ENCODE data around the gene BSN.

BSN gene

GRCh38 chr3:49620728-49621127 lies 66.5 kb downstream of the BSN start:
- H3K9me3 ChIP-seq (ENCODE audit: control insufficient read depth, insufficient read depth, low read length), result no peaks in the 10 kb centered on the region
- H3K36me3 ChIP-seq (ENCODE audit: insufficient read depth, low read length), result no peaks in the 10 kb centered on the region
- peaks cover 11% of the 10 kb centered on the region; the same call in 1 of the 2 replicates for H3K4me1 ChIP-seq (ENCODE audit: insufficient read depth, low read length)
- no peak overlapping the region for H3K9ac ChIP-seq (ENCODE audit: low read depth, low read length)

- no peak overlapping the region for H3K9ac ChIP-seq (ENCODE audit: low read depth, low read length)
- H3K9me3 ChIP-seq (ENCODE audit: control insufficient read depth, insufficient read depth, low read length), result no peaks in the 10 kb centered on the region
- no peaks in the 10 kb centered on the region for H3K36me3 ChIP-seq (ENCODE audit: insufficient read depth, low read length)
- H3K4me1 ChIP-seq (ENCODE audit: insufficient read depth, low read length), result no peaks in the 10 kb centered on the region
Measured at GRCh38 chr3:49623071-49623470, 68.8 kb downstream of the BSN start.

DNA sequence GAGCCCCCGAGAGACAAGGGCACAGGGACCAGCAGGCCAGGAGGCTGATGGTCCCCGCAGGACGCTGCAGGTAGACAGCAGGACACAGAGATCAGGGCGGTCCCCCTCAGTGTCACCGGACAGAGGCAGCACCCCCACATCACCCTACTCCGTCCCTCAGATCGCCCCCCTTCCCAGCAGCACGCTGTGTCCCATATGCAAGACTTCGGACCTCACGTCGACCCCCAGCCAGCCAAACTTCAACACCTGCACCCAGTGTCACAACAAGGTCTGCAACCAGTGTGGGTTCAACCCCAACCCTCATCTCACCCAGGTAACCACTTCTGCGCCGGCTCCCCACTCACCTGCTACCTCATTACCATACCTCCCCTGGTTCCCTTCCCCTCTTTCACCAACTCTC lies 70.8 kb downstream of the BSN start:
- Histone ChIP-seq H3K4me1 (ENCODE audit: insufficient read depth, low read length) (no peaks in the 10 kb centered on the region), H3K9me3 (ENCODE audit: control insufficient read depth, insufficient read depth, low read length) (no peaks in the 10 kb centered on the region), H3K9ac (ENCODE audit: low read depth, low read length) (no peak overlapping the region), H3K36me3 (ENCODE audit: insufficient read depth, low read length) (no peaks in the 10 kb centered on the region)

GRCh38 chr3:49626101-49626581 lies 71.9 kb downstream of the BSN start:
- Histone ChIP-seq H3K9ac (ENCODE audit: low read depth, low read length) (no peak overlapping the region), H3K36me3 (ENCODE audit: insufficient read depth, low read length) (no peaks in the 10 kb centered on the region), H3K9me3 (ENCODE audit: control insufficient read depth, insufficient read depth, low read length) (no peaks in the 10 kb centered on the region), H3K4me1 (ENCODE audit: insufficient read depth, low read length) (no peaks in the 10 kb centered on the region)

DNA sequence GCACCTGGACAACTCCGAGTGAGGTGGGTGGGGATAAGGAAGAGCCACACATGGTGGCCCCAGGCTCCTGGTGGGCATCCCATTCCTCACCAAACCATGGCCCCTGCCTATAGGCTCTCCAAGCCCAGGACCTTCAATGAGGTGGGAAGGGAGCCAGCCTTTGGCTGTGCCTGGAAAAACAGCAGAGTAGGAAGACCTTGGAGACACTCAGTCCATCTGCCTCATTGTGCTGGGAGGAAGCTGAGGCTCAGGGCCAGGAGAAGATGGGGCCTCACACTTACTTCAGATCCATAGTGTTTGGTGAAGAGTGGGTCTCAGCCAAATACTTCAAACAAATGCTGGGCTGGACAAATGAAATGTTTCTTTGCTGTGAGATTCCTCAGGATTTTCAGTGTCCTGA lies 72.5 kb downstream of the BSN start:
- Histone ChIP-seq H3K9ac (ENCODE audit: low read depth, low read length) (no peak overlapping the region), H3K36me3 (ENCODE audit: insufficient read depth, low read length) (no peaks in the 10 kb centered on the region), H3K9me3 (ENCODE audit: control insufficient read depth, insufficient read depth, low read length) (no peaks in the 10 kb centered on the region), H3K4me1 (ENCODE audit: insufficient read depth, low read length) (no peaks in the 10 kb centered on the region)

GRCh38 chr3:49627634-49628033 lies 73.4 kb downstream of the BSN start:
- Histone ChIP-seq H3K4me1 (ENCODE audit: insufficient read depth, low read length) (no peaks in the 10 kb centered on the region), H3K36me3 (ENCODE audit: insufficient read depth, low read length) (no peaks in the 10 kb centered on the region), H3K9ac (ENCODE audit: low read depth, low read length) (no peak overlapping the region), H3K9me3 (ENCODE audit: control insufficient read depth, insufficient read depth, low read length) (no peaks in the 10 kb centered on the region)

DNA sequence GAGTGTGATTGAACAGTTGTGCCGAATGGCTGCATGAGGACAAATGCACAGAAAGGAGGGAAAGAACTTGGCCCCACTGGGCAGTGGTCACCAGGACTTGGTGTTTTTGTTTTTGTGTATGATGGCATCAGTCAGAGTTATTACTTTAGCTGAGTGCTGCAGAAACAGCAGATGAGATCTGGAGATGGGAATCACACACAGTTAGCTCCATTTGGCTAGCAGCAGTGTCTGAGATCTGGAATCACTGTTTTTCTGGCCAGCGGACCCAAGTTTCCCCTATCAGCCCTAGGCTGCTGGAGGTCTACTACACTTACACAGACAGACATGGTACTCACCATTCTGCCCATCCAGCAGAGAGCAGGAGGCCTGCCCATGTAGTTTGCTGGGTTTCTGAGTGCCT lies 74.0 kb downstream of the BSN start:
- Histone ChIP-seq H3K9me3 (ENCODE audit: control insufficient read depth, insufficient read depth, low read length) (no peaks in the 10 kb centered on the region), H3K36me3 (ENCODE audit: insufficient read depth, low read length) (no peaks in the 10 kb centered on the region), H3K9ac (ENCODE audit: low read depth, low read length) (no peak overlapping the region), H3K4me1 (ENCODE audit: insufficient read depth, low read length) (no peaks in the 10 kb centered on the region)

DNA sequence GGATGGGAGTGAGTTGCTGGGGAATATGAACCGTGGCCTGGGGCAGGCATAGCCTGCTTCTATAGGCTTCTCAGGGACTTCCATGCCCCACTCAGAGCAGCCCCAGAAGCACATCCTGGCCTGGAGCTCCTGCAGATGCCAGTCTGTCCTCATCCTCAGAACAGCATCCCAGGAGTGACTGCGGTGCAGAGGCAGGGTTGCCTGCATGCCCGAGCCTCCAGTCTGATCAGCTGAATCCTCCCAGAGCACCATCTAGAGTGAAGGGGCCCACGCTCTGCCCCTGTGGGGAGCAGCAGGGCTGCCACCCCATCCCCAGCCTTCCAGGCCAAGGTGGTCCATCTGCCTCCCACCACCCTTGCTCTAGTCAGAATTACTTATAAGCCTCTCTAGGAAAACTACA lies 75.2 kb downstream of the BSN start:
- Histone ChIP-seq H3K4me1 (ENCODE audit: insufficient read depth, low read length) (no peaks in the 10 kb centered on the region), H3K9me3 (ENCODE audit: control insufficient read depth, insufficient read depth, low read length) (no peaks in the 10 kb centered on the region), H3K9ac (ENCODE audit: low read depth, low read length) (no peak overlapping the region), H3K36me3 (ENCODE audit: insufficient read depth, low read length) (no peaks in the 10 kb centered on the region)

DNA sequence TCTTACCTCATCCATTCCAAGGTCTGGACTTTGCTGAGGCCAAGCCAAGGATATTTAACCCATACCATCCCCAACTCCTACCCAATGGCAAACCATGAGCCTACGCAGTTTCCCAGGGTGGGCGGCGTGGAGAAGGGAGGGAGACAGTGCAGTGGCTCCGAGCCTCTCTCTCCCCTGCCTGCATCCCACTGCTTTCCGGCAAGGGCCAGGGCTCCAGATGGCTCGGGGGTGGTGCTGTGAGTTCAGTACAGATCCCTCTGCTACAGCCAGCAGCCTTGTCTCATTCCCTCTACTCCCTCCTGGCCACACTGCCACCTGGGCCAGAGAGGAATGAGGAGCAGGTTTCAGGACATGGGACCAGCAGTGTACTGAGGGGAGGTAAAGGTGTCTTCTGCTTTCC lies 75.6 kb downstream of the BSN start:
- Histone ChIP-seq H3K9ac (ENCODE audit: low read depth, low read length) (no peak overlapping the region), H3K9me3 (ENCODE audit: control insufficient read depth, insufficient read depth, low read length) (no peaks in the 10 kb centered on the region), H3K4me1 (ENCODE audit: insufficient read depth, low read length) (no peaks in the 10 kb centered on the region), H3K36me3 (ENCODE audit: insufficient read depth, low read length) (no peaks in the 10 kb centered on the region)

GRCh38 chr3:49630784-49631183 lies 76.5 kb downstream of the BSN start:
- H3K9me3 ChIP-seq (ENCODE audit: control insufficient read depth, insufficient read depth, low read length), result no peaks in the 10 kb centered on the region
- no peaks in the 10 kb centered on the region for H3K4me1 ChIP-seq (ENCODE audit: insufficient read depth, low read length)

DNA sequence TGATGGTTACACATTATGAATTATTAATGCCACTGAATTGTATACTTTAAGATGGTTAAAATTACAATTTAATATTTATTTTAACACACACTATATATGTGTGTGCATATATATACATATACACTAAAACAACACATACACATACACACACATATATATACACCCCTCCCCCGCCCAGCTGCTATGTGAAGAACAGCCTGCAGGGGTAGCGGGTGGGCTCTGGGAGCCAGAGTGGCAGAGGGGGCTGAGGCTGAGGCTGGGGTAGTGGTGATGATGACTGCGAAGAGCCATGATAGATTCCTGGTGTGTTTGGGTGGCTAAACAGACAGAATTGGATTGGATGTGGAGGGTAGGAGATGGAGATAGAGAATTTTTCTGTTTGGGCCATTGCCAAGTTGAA lies 80.5 kb downstream of the BSN start:
- H3K9me3 ChIP-seq (ENCODE audit: control insufficient read depth, insufficient read depth, low read length), result no peaks in the 10 kb centered on the region
- H3K9ac ChIP-seq (ENCODE audit: low read depth, low read length), result no peak overlapping the region
- H3K4me1 ChIP-seq (ENCODE audit: insufficient read depth, low read length), result peaks cover 6% of the 10 kb centered on the region; the same call in 1 of the 2 replicates
- H3K36me3 ChIP-seq (ENCODE audit: insufficient read depth, low read length), result no peaks in the 10 kb centered on the region

More at GRCh38 chr3:49630784-49631183, 76.5 kb downstream of the BSN start:
- no peak overlapping the region for H3K9ac ChIP-seq (ENCODE audit: low read depth, low read length)
- H3K36me3 ChIP-seq (ENCODE audit: insufficient read depth, low read length), result no peaks in the 10 kb centered on the region

- Histone ChIP-seq H3K9ac (ENCODE audit: low read depth, low read length) (no peak overlapping the region), H3K4me1 (ENCODE audit: insufficient read depth, low read length) (peaks cover 6% of the 10 kb centered on the region; the same call in 1 of the 2 replicates), H3K9me3 (ENCODE audit: control insufficient read depth, insufficient read depth, low read length) (no peaks in the 10 kb centered on the region), H3K36me3 (ENCODE audit: insufficient read depth, low read length) (no peaks in the 10 kb centered on the region)
Measured at GRCh38 chr3:49636883-49637609, 82.8 kb downstream of the BSN start.

DNA sequence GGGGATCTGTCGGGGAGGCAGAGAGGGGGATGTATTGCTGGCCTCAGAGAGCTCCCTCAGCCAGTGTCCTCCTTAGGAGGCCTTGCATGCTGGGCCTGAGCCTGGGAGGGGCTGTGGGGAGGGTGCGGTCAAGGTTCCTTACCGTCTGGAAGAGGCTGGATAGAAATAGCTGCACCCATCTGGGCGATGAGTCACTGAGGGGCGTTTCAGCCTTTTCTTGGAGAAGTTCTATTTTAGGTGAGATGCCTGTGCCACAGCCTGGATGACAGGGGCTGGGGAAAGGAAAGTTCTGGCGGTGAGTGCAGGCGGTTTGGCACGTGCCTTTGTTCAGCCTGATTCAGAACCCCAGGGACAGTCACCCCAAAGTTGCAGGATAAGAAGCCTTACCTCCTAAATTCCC lies 84.2 kb downstream of the BSN start:
- H3K4me1 ChIP-seq (ENCODE audit: insufficient read depth, low read length), result peaks cover 6% of the 10 kb centered on the region; the same call in 1 of the 2 replicates
- no peaks in the 10 kb centered on the region for H3K9me3 ChIP-seq (ENCODE audit: control insufficient read depth, insufficient read depth, low read length)
- H3K36me3 ChIP-seq (ENCODE audit: insufficient read depth, low read length), result no peaks in the 10 kb centered on the region
- no peak overlapping the region for H3K9ac ChIP-seq (ENCODE audit: low read depth, low read length)

GRCh38 chr3:49639551-49639950 lies 85.3 kb downstream of the BSN start:
- Histone ChIP-seq H3K4me1 (ENCODE audit: insufficient read depth, low read length) (peaks cover 6% of the 10 kb centered on the region; the same call in 1 of the 2 replicates), H3K9me3 (ENCODE audit: control insufficient read depth, insufficient read depth, low read length) (no peaks in the 10 kb centered on the region), H3K9ac (ENCODE audit: low read depth, low read length) (no peak overlapping the region), H3K36me3 (ENCODE audit: insufficient read depth, low read length) (no peaks in the 10 kb centered on the region)

- H3K9me3 ChIP-seq (ENCODE audit: control insufficient read depth, insufficient read depth, low read length), result no peaks in the 10 kb centered on the region
- no peaks in the 10 kb centered on the region for H3K36me3 ChIP-seq (ENCODE audit: insufficient read depth, low read length)
- H3K9ac ChIP-seq (ENCODE audit: low read depth, low read length), result no peak overlapping the region
- peaks cover 6% of the 10 kb centered on the region; the same call in 1 of the 2 replicates for H3K4me1 ChIP-seq (ENCODE audit: insufficient read depth, low read length)
Measured at GRCh38 chr3:49641292-49641691, 87.0 kb downstream of the BSN start.

All from ES-I3 (cell line).